Measurements from ENCODE around the gene VPS50. TPM values are rescaled to one million over a fixed set of nuclear protein-coding genes. Genes with fewer than 3 reads are reported as not detected.

Gene VPS50
- total RNA-seq, 1 experiment from 2014 or later: 13.6 TPM

DNA sequence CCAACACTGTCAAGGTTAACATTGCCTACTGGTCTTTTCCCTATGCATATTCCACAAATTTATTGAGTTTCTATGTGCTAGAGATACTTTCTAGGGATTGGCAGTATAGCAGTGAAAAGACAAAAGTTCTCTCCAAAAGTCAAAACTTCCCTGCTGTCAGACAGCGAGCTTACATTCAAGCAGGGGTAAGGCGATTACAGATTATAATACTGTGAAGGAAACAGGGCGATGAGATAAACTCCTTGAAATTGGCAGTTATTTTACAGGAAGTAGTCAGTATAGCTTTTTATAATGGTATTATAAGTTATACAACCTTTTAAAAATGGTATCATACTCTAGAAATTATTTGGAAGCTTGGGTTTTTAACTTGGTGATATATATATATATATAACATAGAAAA lies 9.9 kb downstream of the VPS50 start:
- no peak overlapping the region for H4K91ac ChIP-seq (ENCODE audit: insufficient read length, low read depth, low read length)
- no peaks in the 10 kb centered on the region for H3K36me3 Mint-ChIP-seq (ENCODE audit: insufficient read depth in 1 of 3, low read depth in 3 of 3)
- H2AK5ac ChIP-seq (ENCODE audit: insufficient read length, low read length): no peak overlapping the region
- no peak overlapping the region for H2AFZ ChIP-seq (ENCODE audit: low read length)
- H2BK15ac ChIP-seq (ENCODE audit: low read depth, low read length): no peak overlapping the region
- H3K14ac ChIP-seq (ENCODE audit: insufficient read depth, low read length): no peak overlapping the region
- H3K79me2 ChIP-seq (ENCODE audit: insufficient read depth, low read length): no peaks in the 10 kb centered on the region
- H3T11ph ChIP-seq (ENCODE audit: low read length): no peak overlapping the region
- H2BK120ac ChIP-seq (ENCODE audit: low read depth, low read length, poor library complexity, severe bottlenecking): no peak overlapping the region
- H2BK5ac ChIP-seq (ENCODE audit: insufficient read length, low read length): no peak overlapping the region
- H3K27me3 ChIP-seq (ENCODE audit: insufficient read depth, low read length): no peaks in the 10 kb centered on the region
- no peak overlapping the region for H3K56ac ChIP-seq (ENCODE audit: insufficient read length, low read depth, low read length)
- no peak overlapping the region for H3K18ac ChIP-seq (ENCODE audit: insufficient read length, low read depth, low read length)
- no peak overlapping the region for H4K8ac ChIP-seq (replicated peaks; ENCODE audit: insufficient read length, low read depth, low read length)
- no peak overlapping the region for H3K4ac ChIP-seq (ENCODE audit: low read depth, low read length)
- no peak overlapping the region for H3K4me2 ChIP-seq (ENCODE audit: insufficient read depth, insufficient read length, low read length)
- H3K9ac ChIP-seq (ENCODE audit: extremely low read depth, insufficient read length, low read length): no peak overlapping the region
- H3K4me1 Mint-ChIP-seq: no peaks in the 10 kb centered on the region
- no peak overlapping the region for H2BK12ac ChIP-seq (ENCODE audit: insufficient read length, low read depth, low read length)
- no peak for DNase-seq
- WGBS (ENCODE audit: extremely low coverage, insufficient read length, low lambda C conversion rate): no CpG with 5 or more reads among the region's 3 CpGs
- H3K27me3 Mint-ChIP-seq (ENCODE audit: low read depth): no peaks in the 10 kb centered on the region
- H4K5ac ChIP-seq (ENCODE audit: insufficient read length, low read depth, low read length): no peak overlapping the region
- no peak overlapping the region for H3K4me3 Mint-ChIP-seq
- no peak overlapping the region for H3K27ac ChIP-seq (ENCODE audit: insufficient read length, low read depth, low read length)
- H3K79me1 ChIP-seq (ENCODE audit: insufficient read depth, low read depth, low read length, poor library complexity, severe bottlenecking): peaks cover 3% of the 10 kb centered on the region
- no peaks in the 10 kb centered on the region for H4K20me1 ChIP-seq (ENCODE audit: control insufficient read depth, insufficient read depth, insufficient read length)
- no peak overlapping the region for H3K27ac Mint-ChIP-seq
- H3K9me3 ChIP-seq (ENCODE audit: control insufficient read depth, low read depth, low read length): no peaks in the 10 kb centered on the region
- H3K23ac ChIP-seq (ENCODE audit: insufficient read length, low read depth, low read length): no peak overlapping the region
- H3K23me2 ChIP-seq (ENCODE audit: insufficient read length, low read depth, low read length, poor library complexity, severe bottlenecking): no peaks in the 10 kb centered on the region
- TF ChIP-seq, protein P1, sequence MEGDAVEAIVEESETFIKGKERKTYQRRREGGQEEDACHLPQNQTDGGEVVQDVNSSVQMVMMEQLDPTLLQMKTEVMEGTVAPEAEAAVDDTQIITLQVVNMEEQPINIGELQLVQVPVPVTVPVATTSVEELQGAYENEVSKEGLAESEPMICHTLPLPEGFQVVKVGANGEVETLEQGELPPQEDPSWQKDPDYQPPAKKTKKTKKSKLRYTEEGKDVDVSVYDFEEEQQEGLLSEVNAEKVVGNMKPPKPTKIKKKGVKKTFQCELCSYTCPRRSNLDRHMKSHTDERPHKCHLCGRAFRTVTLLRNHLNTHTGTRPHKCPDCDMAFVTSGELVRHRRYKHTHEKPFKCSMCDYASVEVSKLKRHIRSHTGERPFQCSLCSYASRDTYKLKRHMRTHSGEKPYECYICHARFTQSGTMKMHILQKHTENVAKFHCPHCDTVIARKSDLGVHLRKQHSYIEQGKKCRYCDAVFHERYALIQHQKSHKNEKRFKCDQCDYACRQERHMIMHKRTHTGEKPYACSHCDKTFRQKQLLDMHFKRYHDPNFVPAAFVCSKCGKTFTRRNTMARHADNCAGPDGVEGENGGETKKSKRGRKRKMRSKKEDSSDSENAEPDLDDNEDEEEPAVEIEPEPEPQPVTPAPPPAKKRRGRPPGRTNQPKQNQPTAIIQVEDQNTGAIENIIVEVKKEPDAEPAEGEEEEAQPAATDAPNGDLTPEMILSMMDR (conservative IDR thresholded peaks at IDR 0.05): no peak
- no peaks in the 10 kb centered on the region for H3K4me1 ChIP-seq (ENCODE audit: insufficient read depth, low read length)
- H2BK20ac ChIP-seq (ENCODE audit: low read depth, low read length, poor library complexity, severe bottlenecking): no peak overlapping the region
- H3K9me3 Mint-ChIP-seq: no peaks in the 10 kb centered on the region
